ENCODE results near the gene FNTB.

The FNTB gene

DNA sequence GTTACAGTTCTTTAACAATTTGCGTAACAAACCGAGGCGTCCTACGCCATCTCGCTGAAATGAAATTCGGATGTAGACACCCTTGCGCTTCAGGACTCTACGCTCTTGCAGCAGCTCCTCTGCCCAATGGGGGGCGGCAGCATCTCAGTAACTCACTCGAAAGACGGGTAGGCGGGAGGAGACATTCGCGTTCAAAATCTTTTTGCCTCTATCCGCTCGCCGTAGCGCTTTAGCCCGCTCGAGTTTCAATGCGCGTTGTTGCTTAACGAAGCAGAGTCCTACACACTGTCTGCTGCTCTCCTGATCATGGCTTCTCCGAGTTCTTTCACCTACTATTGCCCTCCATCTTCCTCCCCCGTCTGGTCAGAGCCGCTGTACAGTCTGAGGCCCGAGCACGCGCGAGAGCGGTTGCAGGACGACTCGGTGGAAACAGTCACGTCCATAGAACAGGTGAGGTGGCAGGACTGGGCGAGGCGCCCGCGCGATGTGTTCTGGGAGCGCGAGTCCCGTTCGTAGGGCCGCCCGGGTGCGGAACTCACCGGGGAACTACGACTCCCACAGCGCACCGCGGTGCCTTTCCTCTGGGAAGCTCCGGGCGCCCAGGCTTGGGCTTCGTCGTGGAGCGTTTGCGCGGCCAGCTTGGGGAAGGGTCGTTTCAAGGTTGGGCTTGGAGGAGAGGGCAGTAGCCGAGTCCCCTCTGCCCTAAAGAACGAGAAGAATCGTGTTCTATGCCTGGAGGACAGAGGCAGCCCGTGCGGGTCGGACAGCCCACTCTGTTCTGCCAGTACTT is at the start of gene FNTB:
Gene FNTB, plus strand, starts transcription at position 248 of the 790 bp plus-strand sequence. Its CDS starts 59 bp downstream, at position 307.
- peak within 1 kb of the TSS; percentile 99 for H3K27ac Mint-ChIP-seq
- DNase-seq, result peak; percentile 95
- no peaks in the 10 kb centered on the region for H3K9me3 Mint-ChIP-seq
- peaks cover 31% of the 10 kb centered on the region for H3K36me3 Mint-ChIP-seq (ENCODE audit: low read depth)
- H3K4me3 Mint-ChIP-seq, result peak within 1 kb of the TSS; percentile 89
- peaks cover 42% of the 10 kb centered on the region for H3K4me1 Mint-ChIP-seq (ENCODE audit: low read depth)
- H3K27me3 Mint-ChIP-seq, result no peaks in the 10 kb centered on the region

- Mint-ChIP-seq H3K4me3 (no peak overlapping the region), H3K27ac (peak overlapping the region; percentile 51), H3K36me3 (ENCODE audit: low read depth) (peaks cover 65% of the 10 kb centered on the region), H3K9me3 (no peaks in the 10 kb centered on the region), H3K4me1 (ENCODE audit: low read depth) (peaks cover 58% of the 10 kb centered on the region), H3K27me3 (no peaks in the 10 kb centered on the region)
- no peak for DNase-seq
Measured at GRCh38 chr14:64937171-64937820, 49.4 kb upstream of the FNTB start.

- Mint-ChIP-seq H3K4me3 (no peak overlapping the region), H3K27me3 (no peaks in the 10 kb centered on the region), H3K9me3 (no peaks in the 10 kb centered on the region), H3K36me3 (ENCODE audit: low read depth) (peaks cover 71% of the 10 kb centered on the region), H3K4me1 (ENCODE audit: low read depth) (peaks cover 62% of the 10 kb centered on the region), H3K27ac (peak overlapping the region; percentile 31)
- no peak for DNase-seq
Measured at GRCh38 chr14:64937821-64938193, 48.9 kb upstream of the FNTB start.

DNA sequence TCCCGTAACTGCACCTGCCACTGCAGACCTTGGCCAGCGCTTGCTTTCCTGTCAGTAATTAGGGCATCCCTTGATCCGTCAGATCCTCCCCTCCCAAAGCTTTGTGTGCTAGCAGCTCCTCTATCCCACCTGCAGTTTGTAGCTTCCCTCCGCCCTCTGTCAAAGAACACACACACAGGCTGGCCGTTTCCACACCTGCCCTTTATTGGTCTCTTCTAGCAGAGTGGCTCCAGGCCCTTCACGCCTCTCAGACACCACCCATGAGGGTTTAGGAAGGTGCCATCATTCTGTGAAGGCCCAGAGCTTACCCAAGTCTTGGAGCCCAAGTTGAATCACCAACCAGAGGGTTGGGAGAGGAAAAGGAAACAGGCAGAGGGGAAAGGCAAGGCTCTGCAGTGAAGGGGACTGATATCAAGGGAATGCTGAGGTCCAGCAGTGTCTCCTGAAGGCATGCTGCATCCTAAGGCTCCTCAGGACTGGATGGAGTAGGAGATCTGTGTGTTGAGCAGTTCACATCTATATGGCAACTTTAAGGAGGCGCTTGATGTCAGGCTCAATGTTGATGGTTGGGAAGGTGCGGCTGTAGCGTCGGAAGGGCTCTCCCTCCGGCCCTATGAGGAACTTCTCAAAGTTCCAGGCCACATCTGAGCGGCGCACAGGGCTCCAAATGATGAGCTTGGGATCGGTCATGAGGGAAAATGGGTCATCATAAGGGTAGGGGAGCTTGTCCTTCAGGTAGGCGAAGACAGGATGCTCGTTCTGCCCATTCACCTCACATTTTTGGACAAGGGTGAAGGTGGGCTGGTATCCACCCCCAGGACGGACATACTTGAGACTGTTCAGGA is 47.5 kb upstream of the FNTB start:
- no peaks in the 10 kb centered on the region for H3K9me3 Mint-ChIP-seq
- peaks cover 74% of the 10 kb centered on the region for H3K4me1 Mint-ChIP-seq (ENCODE audit: low read depth)
- H3K27me3 Mint-ChIP-seq, result no peaks in the 10 kb centered on the region
- peaks cover 83% of the 10 kb centered on the region for H3K36me3 Mint-ChIP-seq (ENCODE audit: low read depth)
- peak overlapping the region; percentile 42 for H3K27ac Mint-ChIP-seq
- H3K4me3 Mint-ChIP-seq, result no peak overlapping the region
- DNase-seq, result no peak

GRCh38 chr14:64939817-64940190 is 46.9 kb upstream of the FNTB start:
- H3K9me3 Mint-ChIP-seq, result no peaks in the 10 kb centered on the region
- H3K36me3 Mint-ChIP-seq (ENCODE audit: low read depth), result peaks cover 88% of the 10 kb centered on the region
- peak overlapping the region; percentile 24 for H3K27ac Mint-ChIP-seq
- H3K27me3 Mint-ChIP-seq, result no peaks in the 10 kb centered on the region
- peaks cover 69% of the 10 kb centered on the region for H3K4me1 Mint-ChIP-seq (ENCODE audit: low read depth)
- no peak overlapping the region for H3K4me3 Mint-ChIP-seq
- no peak for DNase-seq

DNA sequence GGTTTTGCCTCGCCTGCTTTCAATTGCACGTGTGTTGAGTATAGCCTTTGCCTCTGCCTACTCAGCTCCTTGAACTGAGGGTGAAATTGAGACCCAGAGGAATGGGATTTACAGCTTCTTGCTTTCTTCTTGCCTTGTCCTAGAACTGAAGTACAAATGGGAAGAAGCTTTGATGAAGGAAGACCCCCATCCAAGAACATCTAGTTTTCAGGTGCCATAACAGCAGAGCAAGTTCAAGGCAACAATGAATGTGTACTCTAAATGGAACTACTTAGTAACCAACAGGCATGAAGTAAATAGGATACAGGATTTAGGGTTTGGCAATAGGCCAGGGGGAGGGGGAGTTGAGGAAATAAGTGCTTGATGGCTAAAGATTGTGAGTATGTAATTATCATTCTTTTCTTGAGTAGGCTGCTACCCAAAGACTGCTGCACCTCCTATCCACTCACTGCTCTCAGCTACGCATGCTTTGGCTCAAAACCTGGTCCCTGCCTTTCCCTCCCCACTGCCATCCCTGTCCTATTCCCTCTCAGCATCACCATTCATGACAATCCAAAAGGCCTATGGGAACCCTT is 46.3 kb upstream of the FNTB start:
- peak overlapping the region; percentile 73 for H3K27ac Mint-ChIP-seq
- peaks cover 64% of the 10 kb centered on the region for H3K4me1 Mint-ChIP-seq (ENCODE audit: low read depth)
- no peak for DNase-seq
- peaks cover 91% of the 10 kb centered on the region for H3K36me3 Mint-ChIP-seq (ENCODE audit: low read depth)
- no peak overlapping the region for H3K4me3 Mint-ChIP-seq
- no peaks in the 10 kb centered on the region for H3K27me3 Mint-ChIP-seq
- H3K9me3 Mint-ChIP-seq, result no peaks in the 10 kb centered on the region

GRCh38 chr14:64942531-64943111 is 44.1 kb upstream of the FNTB start, which contains the start of gene GPX2:
TSS of gene GPX2 (minus strand) at chr14:64942745. CDS start at chr14:64942726, 19 bp downstream.
- Mint-ChIP-seq H3K4me3 (no peak within 1 kb of the TSS), H3K27me3 (no peaks in the 10 kb centered on the region), H3K4me1 (ENCODE audit: low read depth) (peaks cover 50% of the 10 kb centered on the region), H3K27ac (peak within 1 kb of the TSS; percentile 71), H3K36me3 (ENCODE audit: low read depth) (peaks cover 90% of the 10 kb centered on the region), H3K9me3 (no peaks in the 10 kb centered on the region)
- no peak for DNase-seq

DNA sequence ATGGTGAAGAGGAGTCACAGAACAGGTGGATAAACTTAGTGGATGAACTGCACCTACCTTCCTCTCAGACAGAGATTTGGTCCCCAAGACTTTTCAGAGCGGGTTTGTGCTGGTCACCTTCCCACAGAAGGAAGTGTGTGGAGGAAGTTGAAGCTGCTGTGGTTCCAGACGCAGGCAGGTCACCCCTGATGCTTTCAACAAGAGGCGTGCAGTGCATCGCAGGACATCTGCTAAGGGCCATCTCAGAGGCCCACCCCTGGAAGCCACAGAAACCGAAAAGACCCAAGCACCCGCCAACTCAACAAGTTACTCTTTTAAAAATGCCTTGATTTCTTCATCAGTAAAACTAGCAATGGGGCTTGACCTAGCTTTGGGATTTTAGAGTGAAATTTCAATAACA is 43.1 kb upstream of the FNTB start:
- Mint-ChIP-seq H3K9me3 (no peaks in the 10 kb centered on the region), H3K36me3 (ENCODE audit: low read depth) (peaks cover 88% of the 10 kb centered on the region), H3K4me1 (ENCODE audit: low read depth) (peaks cover 44% of the 10 kb centered on the region), H3K27me3 (no peaks in the 10 kb centered on the region), H3K27ac (peak overlapping the region; percentile 71), H3K4me3 (no peak overlapping the region)
- DNase-seq, result no peak

DNA sequence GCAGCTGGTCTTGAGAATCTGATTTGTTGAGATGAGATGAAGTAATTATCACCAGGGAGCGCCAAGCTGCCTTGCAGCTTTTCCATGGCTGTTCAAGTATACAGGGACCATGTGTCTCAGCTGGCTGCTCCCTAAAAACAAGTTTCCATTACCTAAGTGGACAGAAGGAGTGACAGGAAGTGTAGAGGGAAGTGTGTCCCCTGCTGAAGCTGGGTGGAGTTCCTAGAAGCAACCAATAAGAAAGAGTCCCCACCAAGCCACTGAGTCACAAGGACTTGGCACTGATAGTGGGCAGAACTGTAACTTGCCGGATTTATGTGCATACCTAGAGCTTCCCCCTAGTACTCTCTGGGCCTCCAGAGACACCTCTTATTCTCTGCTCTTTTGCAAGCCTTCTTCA is 42.7 kb upstream of the FNTB start:
- peaks cover 88% of the 10 kb centered on the region for H3K36me3 Mint-ChIP-seq (ENCODE audit: low read depth)
- peak overlapping the region; percentile 71 for H3K27ac Mint-ChIP-seq
- H3K4me1 Mint-ChIP-seq (ENCODE audit: low read depth), result peaks cover 40% of the 10 kb centered on the region
- no peak overlapping the region for H3K4me3 Mint-ChIP-seq
- DNase-seq, result no peak
- no peaks in the 10 kb centered on the region for H3K27me3 Mint-ChIP-seq
- no peaks in the 10 kb centered on the region for H3K9me3 Mint-ChIP-seq

GRCh38 chr14:64944861-64945260 is 41.8 kb upstream of the FNTB start:
- Mint-ChIP-seq H3K9me3 (no peaks in the 10 kb centered on the region), H3K4me3 (no peak overlapping the region), H3K4me1 (ENCODE audit: low read depth) (peaks cover 32% of the 10 kb centered on the region), H3K27ac (no peak overlapping the region), H3K27me3 (no peaks in the 10 kb centered on the region), H3K36me3 (ENCODE audit: low read depth) (peaks cover 85% of the 10 kb centered on the region)
- DNase-seq, result no peak

DNA sequence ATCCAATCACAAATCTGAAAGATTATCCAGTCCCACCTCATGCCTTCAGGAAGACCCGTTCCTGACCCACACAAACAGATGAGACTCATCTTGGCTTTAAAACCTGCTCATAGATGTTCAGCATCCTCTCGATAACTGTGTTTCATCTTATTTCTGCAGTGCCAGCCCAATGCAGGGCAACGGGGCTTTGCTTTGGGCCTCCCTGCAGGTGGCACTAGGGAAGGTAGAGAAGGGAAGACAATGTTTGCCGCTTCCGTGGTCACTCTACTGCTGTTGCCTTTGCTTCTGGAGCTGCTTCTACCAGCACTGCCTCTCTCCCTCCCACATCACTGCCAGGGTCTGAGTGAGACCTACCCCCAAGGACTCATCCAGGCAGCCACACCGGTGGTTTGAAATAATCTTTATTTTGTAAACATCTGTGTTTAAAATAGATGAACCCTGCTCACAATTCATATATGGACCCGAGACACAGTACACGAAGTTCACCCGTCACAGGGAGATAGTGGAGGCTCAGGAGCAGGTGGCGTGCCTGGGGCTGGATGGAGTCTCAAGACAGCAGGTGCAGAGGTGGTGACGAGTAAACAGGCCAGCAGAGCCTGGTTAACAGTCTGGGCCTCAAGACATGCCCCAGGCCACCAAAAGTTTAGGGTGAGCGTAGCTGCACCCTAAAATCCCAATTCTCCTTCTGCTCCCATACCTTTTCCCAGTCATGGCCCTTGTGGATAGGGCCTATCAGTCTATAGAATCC is 41.1 kb upstream of the FNTB start:
- no peak overlapping the region for H3K27ac Mint-ChIP-seq

DNA sequence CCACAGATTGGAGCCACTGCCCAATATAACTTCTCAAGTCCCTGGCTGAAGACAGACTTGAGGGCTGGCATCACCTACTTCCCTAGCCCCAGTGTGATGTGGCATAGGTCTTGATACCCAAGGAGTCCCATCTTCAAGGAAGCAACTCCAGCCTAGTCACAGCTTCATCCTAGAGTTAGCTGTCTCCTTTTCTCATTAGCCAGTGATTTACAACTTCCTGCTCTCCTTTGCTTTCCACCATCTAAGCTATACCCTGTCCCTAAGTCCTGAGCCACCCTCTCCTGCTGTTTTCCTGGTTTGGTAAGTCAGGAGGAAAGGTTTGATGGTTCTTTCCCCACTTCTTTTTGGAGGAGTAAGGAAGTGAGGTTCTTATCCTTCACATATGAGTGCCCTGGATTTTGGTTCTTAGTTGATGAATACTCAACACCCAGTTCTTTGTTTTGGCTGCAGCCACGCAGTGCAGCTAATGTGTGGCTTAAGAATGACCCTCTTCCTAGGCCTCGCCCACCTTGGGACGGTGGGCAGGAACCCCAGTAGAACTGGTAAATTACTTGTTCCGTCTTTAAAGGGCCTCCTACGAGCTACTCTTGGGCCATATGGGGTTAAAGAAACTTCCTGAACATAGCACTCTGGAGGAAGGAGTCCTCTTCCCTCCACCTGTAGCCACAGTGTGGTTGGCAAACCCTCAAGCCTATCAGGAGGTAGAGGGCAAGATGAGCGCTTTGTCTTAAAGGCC is 40.2 kb upstream of the FNTB start:
- H3K27me3 Mint-ChIP-seq, result no peaks in the 10 kb centered on the region
- H3K36me3 Mint-ChIP-seq (ENCODE audit: low read depth), result peaks cover 89% of the 10 kb centered on the region
- no peak overlapping the region for H3K4me3 Mint-ChIP-seq
- H3K9me3 Mint-ChIP-seq, result no peaks in the 10 kb centered on the region
- peaks cover 24% of the 10 kb centered on the region for H3K4me1 Mint-ChIP-seq (ENCODE audit: low read depth)
- no peak overlapping the region for H3K27ac Mint-ChIP-seq
- DNase-seq, result peak; percentile 11

More for the DNA sequence above, 41.1 kb upstream of the FNTB start:
- H3K9me3 Mint-ChIP-seq, result no peaks in the 10 kb centered on the region
- peaks cover 27% of the 10 kb centered on the region for H3K4me1 Mint-ChIP-seq (ENCODE audit: low read depth)
- peaks cover 87% of the 10 kb centered on the region for H3K36me3 Mint-ChIP-seq (ENCODE audit: low read depth)
- peak; percentile 9 for DNase-seq
- no peak overlapping the region for H3K4me3 Mint-ChIP-seq
- H3K27me3 Mint-ChIP-seq, result no peaks in the 10 kb centered on the region

Measured in activated T-cell treated with anti-CD3 and anti-CD28 coated beads, Interleukin-2, amount 50 U/mL, for 24 hours (primary cell).